ENCODE results near the gene PRC1.

GRCh38 chr15:90970274-90970673 is 24.1 kb downstream of the PRC1 start:
- TF ChIP-seq, protein P1, sequence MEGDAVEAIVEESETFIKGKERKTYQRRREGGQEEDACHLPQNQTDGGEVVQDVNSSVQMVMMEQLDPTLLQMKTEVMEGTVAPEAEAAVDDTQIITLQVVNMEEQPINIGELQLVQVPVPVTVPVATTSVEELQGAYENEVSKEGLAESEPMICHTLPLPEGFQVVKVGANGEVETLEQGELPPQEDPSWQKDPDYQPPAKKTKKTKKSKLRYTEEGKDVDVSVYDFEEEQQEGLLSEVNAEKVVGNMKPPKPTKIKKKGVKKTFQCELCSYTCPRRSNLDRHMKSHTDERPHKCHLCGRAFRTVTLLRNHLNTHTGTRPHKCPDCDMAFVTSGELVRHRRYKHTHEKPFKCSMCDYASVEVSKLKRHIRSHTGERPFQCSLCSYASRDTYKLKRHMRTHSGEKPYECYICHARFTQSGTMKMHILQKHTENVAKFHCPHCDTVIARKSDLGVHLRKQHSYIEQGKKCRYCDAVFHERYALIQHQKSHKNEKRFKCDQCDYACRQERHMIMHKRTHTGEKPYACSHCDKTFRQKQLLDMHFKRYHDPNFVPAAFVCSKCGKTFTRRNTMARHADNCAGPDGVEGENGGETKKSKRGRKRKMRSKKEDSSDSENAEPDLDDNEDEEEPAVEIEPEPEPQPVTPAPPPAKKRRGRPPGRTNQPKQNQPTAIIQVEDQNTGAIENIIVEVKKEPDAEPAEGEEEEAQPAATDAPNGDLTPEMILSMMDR (IDR thresholded peaks at IDR 0.05): no peak
- TF ChIP-seq POLR2AphosphoS5 (IDR thresholded peaks at IDR 0.05) (no peak), POLR2A (IDR thresholded peaks at IDR 0.05) (no peak)

Measured in prostate gland (tissue), 2 donors.